GM19467 (cell line): ENCODE measurements around the gene ZNF362.
A peak's percentile ranks its signal among the peaks of the same experiment; 100 is the strongest.
"Not testable (repeated sequence)": the region's sequence is repeated elsewhere in the genome, so short reads cannot be mapped to it uniquely, and the experiment has no call there.

Experiments
- ATAC-seq: cut with Tn5 transposase; IDR thresholded peaks from one replicate; pipeline ENCODE4 v1.9.1; 2021; ENCODE audit warnings: mild to moderate bottlenecking, moderate library complexity; ENCODE audit not compliant: unreplicated experiment

Gene ZNF362, protein sequence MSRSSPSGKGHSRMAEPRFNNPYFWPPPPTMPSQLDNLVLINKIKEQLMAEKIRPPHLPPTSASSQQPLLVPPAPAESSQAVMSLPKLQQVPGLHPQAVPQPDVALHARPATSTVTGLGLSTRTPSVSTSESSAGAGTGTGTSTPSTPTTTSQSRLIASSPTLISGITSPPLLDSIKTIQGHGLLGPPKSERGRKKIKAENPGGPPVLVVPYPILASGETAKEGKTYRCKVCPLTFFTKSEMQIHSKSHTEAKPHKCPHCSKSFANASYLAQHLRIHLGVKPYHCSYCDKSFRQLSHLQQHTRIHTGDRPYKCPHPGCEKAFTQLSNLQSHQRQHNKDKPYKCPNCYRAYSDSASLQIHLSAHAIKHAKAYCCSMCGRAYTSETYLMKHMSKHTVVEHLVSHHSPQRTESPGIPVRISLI

DNA sequence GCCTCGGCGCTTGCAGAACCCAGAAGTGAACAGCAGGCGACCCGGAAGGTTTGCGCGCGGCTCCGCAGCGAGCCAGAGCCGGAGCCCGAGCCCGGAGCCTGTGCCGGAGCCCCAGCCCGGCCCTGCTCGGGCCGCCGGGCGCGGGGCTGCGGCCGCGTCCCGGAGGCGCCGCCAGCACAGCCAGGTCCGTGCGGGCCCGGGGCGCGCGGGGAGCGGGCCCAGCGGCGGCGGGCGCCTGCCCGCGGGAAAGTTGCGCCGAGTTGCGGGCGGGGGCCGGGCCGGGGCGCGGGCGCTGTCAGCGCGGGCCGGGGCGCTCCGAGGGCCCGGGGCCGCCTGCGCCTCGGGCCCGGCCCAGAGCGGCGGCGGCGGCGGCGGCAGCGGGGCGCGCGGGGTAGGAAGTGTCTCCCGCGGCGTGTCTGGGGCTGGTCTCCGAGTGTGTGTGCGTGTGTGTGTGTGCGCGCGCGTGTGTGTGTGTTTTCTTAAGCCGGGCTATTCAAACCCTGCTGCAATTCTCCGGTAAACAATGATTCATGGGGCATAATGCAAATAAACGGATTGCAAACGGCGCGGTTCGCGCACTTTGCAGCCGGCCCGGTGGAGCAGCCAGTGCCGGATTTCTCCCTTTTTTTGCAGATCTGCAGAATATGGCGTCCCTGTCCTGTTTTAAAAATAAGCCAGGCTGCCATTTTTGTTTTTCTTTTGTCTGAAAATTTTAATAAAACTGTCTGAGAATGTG is at the start of gene ZNF362:
TSS of gene ZNF362 (plus strand) at position 22 of the 736 bp plus-strand sequence. CDS start 14,083 bp downstream, outside the sequence.
- ATAC-seq = peak; percentile 51

DNA sequence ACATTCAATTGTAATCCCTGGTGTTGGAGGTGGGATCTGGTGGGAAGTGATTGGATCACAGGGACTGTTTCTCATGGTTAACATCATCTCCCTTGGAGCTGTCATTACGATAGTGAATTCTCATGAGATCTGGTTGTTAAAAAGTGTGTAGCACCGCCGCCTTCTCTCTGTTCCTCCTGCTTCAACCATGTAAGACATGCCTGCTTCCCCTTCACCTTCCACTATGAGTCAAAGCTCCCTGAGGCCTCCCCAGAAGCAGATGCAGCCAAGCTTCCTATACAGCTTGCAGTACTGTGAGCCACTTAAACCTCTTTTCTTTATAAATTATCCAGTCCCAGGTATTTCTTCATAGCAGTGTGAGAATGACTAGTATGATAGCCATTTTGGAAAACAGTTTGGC is 44.3 kb upstream of the ZNF362 start:
- ATAC-seq = no peak

DNA sequence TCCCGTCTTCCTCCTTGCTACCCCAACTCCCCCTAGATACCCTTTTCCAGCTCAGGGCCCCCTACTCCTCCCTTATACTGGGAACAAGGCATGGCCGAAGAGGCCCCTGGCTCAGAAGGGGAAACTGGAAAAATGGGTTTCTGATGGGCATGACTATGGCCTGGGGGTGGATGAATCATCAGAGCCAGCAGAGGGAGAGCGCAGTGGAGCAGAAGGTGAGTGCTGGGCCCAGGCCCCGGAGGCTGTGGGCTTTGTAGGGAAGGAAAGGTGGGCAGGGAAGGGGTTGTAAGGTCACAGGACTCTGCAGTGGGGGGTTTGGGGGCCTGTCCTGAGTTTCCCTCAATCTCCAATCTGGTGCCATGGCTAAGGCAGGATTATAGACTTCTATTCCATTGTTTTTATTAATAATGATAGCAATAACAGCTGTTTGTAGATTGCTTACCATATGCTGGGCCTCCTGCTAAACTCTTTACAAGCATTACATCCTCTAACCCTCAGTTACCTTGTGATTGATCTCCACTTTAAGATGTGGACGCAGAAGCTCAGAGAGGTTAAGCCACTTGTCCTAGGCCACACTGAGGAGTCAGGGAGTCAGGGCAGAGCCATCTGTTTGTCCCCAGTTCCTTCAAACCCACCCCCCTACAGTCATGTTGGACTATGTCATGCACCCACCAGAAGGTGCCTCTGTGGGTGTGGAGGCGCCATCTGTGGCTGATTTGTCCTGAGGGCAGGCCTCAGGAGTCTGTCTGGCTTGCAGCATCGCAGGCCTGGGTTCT is 36.2 kb upstream of the ZNF362 start:
- ATAC-seq = no peak

DNA sequence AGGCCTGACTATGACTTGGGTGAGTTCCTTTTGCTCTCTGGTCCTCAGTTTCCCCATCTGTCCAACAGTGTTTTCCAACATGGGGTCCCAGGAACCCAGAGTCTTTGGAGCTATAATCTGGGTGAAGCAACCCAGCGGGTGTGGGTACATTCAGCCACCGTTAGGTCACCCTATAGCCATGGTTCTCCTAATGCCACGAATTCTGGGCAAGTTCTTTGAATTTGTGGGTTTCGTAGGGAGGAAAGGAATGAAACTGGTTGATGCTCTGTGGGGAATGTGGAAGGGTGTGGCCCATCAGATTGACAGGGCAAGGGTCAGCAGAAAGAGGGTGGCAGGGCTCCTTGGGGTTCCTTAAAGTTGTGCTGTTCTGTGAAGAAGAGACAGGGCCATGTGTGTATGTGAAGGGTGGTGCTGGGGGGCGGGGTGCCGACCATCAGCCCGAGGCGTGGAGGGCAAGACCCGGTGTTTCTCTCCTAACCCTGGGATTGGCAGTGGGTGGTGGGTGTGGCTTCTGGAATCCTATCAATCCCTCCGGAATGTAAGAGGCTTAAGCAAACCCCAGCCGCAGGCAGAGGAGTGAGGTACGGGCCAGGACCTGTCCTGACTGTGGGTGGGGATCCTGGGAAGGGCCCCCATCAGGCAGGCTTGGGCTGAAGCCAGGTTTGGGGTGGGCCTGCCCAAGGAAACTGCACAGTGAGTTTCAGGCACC is 35.5 kb upstream of the ZNF362 start:
- ATAC-seq = no peak

DNA sequence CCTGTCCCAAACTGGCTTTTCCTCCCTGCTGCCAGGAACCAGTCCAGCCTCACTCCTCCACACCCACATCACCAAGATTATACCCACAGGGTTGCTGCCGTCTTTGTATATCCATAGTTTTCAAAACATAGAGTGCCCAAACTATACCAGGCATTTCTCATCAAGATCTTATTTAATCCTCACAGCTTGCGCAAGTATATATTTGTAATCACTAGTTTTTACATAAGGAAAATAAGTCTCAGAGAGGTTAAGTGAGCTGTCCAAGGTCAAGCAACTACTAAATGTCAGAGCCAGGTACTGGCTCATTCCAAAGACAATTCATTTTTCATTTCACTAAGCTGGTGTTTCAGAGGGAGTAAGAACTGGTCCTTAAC is 34.9 kb upstream of the ZNF362 start:
- ATAC-seq = no peak

DNA sequence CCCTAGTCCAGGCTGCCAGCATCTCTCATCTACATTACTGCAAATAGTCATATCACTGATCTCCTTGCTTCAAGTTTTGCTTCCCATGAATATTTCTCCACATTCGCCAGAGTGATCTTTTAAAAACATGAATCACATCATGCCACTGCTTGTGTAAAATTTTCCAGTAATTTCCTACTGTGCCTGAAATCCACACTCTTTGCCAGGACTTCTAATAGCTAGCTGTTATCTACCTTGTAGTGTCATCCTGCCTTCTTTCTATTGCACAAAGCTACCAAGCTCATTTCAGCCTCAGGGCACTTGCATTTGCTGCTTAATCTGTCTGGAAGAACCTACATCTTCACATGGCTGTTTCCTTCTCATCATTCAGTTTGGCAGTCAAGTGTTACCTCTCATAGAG is 33.9 kb upstream of the ZNF362 start:
- ATAC-seq = no peak

DNA sequence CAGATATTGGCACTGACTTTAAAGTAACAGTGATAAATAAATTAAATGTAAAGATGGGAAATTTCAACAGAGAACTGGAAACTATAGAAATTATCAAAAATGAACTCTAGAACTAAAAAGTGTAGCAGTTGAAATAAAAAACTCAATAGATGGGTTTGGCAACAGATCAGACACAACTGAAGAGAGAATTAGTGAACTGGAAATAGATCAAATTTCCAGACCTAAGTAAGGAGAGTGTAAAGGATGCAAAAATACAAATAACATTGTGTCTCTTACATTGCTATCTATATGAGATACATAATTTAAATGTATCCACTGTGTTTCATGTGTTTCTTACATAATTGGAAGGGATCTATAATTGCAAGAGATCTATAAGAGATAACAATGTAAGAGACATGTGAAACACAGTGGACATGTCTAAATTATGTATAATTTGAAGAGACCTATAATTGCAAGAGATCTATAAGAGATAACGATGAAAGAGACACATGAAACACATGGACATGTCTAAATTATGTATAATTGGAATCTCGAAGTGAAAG is 32.1 kb upstream of the ZNF362 start:
- no peak for ATAC-seq

DNA sequence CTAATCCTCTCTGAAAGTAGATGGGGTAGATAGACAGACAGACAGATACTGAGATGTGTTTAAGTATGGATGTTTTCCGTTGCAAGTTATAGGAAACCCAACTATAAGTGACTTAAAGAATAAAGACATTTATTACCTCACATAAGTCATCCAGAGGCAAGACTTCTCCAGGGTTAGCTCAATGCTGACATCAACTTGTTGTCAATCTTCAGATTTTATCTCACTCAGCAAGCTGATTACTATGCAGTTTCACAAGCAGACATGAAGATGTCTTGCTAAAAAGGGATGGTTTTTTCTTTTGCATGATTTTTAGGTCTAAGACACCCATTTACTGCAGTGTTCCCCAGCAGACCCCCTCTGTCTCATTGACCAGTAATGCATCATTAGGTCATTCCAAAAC is 30.7 kb upstream of the ZNF362 start:
- ATAC-seq = no peak

DNA sequence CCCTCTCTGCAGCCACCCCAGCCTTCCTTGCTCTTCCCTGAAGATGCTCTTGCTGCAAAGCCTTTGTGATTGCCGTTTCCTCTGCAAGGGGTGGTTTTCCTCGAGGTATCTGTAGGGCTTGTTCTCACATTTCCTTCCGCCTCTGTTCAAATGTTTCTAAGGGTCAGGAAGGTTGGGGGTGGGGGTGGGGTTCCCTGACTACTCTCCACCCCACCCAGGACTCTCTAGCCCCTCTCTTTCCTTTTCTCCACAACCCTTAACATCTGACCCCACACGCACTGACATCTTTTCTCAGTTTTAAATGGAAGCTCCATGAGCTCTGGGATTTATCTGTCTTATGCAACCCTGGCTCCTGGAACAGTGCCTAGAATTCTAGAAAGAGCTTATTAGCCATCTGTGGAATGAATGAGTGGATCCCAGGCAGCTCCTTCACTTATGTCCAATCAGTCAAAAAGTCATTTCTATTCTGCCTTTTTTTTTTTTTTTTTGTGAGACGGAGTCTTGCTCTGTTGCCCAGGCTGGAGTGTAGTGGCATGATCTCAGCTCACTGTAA is 27.3 kb upstream of the ZNF362 start:
- ATAC-seq = no peak

DNA sequence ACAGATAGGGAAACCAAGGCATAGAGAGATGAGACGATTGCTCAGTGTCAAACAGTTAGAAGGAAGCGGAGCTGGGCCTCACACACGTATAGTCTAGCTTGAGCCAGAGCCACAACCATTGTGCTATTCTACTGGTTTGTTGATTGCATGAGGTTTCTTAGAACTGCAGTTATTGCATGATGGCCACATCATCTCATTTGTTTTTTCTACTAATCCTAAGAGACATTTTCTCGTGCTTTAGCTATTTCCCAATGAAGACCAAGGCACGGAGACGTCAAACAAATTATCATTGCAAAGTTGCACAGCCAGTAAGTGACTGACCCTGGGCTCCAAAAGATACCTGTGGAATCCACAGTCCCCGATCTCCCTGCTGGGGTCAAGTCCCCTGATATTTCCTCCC is 25.1 kb upstream of the ZNF362 start:
- no peak for ATAC-seq

DNA sequence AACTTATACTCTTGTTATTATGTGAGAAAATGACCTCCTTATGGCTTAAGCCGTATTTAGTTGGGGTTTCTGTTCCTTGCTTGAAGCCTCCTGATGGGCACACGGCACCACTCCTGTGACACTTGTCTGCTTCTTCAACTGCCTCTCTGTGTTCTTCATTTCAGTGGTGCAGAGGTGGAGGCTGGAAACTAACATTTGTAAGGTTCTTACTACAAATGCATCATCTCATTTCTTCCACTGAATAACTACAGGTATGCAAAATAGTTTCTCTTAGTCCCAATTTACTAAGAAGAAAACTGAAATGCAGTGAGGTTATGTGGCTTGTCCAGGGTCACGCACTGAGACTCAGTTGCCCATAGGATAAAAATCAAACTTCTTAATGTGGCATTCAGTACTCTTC is 23.6 kb upstream of the ZNF362 start:
- ATAC-seq = no peak

DNA sequence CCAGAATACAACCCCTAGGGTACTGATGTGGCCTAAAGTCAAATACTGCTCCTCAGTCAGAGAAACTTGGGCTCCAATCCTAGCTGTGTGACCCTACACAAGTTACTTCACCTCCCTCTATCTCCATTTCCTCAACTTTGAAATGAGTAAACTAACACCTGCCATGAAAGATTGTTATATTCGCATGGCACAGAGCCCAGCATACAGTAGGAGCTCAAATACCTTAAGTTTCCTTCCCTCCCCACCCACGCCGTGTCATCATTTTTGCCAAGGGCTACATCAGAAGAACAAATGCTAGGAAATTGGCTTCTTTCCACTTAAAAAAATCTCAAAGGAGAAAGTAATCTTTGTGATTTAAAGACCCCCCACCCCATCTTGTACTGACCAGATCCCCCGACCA is 22.2 kb upstream of the ZNF362 start:
- no peak for ATAC-seq

DNA sequence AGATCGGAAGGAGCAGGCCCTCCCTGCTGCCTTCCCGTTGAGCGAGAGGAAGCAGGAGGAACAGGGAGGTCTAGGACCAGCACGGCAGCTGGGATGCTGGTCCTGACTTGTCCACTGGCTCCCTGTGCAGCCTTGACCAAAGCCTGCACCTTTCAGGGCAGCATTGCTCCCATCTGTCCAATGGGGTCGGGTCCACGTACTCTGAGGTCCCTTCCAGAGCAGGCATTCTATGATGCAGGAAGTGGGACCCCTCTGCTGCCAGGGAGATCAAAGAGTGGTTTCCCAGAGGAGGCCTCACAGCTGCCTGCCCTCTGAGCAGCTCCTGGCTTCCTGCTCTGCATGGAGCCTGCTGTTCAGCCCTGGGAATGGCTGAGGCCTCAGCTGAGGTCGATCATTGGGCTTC is 21.7 kb upstream of the ZNF362 start:
- no peak for ATAC-seq

DNA sequence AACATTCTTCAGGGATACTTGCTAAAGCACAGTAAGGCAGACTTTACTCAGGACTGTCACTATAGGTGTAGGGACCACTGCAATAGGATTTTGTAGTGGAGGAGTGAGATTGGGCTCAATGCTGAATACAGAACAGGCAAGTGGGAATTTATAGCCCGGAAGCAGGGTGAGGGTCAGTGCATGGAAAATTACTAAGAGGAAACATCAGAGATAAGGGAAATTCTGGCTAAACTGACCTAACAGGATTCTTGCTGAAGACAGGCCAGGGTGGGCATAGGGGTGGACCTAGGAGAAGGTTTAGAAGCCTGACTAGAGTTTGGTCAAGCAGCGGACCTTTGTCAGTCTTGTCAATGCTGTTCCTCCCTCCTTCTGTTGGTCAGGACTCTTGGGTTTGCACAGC is 20.8 kb upstream of the ZNF362 start:
- no peak for ATAC-seq

DNA sequence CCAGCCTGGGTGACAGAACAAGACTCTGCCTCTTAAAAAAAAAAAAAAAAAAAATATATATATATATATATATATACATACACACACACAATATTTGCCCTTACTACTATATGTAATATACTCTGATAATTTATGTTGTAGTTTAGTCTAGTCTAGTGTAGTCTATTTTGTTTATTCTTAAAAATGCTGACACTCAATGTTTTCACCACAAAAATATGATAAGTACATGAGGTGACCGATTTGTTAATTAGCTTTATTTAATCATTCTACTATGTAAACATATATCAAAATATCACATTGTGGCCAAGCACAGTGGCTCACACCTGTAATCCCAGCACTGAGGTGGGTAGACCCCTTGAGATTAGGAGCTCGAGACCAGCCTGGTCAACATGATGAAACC is 19.8 kb upstream of the ZNF362 start:
- ATAC-seq = no peak

DNA sequence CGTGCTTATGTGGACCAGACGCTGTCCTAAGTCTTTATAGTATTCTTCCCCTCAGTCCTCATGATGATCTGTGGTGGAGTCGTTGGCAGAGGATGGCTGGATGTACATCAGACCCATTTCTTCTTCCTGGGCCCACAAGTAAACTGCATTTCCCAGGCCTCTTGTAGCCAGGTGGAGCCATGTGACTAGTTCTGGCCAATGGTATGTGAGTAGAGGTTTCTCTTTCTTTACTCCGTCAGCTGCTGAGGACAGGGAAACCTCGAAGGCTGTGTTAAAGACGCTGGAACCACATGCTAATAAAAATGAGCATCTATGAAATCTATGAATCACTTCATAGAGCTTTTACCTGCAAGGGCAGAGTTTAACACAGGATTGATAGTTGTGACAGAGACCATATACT is 18.7 kb upstream of the ZNF362 start:
- no peak for ATAC-seq

DNA sequence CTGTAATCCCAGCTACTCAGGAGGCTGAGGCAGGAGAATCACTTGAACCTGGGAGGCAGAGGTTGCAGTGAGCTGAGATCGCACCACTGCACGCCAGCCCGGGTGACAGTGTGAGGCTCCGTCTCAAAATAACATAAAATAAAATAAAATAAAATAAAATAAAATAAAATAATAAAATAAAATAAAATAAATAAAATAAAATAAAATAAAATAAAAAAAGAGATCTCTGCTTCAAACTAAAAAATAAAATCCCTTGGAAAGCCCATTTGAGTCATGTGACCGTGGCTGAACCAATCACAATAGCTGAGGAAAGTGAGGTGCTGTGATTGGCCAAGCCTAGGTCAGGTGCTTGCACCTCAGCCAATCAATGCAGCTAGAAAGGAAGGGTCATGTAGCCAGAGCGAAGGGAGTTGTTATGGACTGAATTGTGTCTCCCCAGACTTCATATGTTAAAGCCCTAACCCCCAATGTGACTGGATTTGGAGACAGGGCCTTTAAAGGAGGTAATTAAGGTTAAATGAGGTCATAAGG is 18.0 kb upstream of the ZNF362 start:
- ATAC-seq = not testable (repeated sequence)

DNA sequence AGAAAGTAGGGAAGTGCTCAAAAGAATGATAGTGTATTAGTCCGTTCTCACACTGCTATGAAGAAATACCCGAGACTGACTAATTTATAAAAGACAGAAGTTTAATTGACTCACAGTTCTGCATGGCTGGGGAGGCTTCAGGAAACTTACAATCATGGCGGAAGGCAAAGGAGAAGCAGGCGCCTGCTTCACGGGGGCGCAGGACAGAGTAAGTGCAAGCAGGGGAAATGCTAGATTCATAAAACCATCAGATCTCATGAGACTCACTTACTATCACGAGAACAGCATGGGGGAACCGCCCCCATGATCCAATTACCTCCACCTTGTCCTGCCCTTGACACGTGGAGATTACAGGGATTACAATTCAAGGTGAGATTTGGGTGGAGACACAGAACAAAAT is 16.9 kb upstream of the ZNF362 start:
- ATAC-seq = not testable (repeated sequence)

DNA sequence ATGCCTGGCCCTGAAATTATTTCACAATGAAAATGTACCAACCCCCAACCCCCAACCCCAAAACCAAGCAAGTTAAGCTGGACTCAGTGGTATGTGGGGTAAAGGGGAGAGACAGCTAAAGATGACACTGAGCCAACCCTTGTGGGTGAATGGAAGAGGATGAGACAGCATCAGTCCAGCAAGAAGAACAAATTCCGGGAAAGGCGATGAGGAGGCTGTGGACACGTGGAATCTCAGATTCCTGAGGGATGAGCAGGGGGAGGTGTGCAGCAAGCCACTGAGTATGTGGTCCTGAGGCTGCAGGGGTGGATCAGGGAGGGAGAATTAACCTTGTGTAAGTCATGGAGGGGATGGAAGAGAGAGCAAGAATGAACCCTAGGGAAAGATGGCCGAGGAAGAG is 14.4 kb upstream of the ZNF362 start:
- ATAC-seq = no peak

DNA sequence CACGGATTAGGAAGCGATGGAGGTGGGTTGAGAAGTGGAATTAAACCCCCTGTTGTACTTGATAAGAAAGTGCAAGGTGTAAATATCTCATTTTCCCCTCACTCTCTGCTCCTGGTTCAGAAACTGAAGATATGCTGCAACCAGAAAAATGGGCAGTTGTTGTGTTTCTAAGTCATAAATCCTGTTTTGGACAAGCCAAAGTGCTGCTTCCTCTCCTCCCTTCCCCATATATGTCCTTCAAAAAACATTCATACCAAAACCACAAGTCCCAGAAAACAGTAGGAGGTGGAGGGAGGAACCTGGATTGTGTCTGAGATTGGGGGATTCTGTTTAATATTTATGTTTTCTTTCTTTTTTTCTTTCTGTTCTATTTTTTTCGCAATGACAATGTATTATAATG is 13.6 kb upstream of the ZNF362 start:
- ATAC-seq = no peak
